HEK293 (cell line): ENCODE measurements around the gene DCLK1.

Experiments used
- CTCF ChIA-PET: fragments of 350-600 bp; formaldehyde crosslinking; extraction: SDS; loops from one replicate; lab custom pipeline; 2021; ENCODE audit warnings: antibody characterized with exemption; lab: Yijun Ruan, JAX
- POLR2A ChIA-PET: fragments of 300-600 bp; formaldehyde crosslinking; extraction: SDS; loops from one replicate; lab custom pipeline; 2020; ENCODE audit warnings: antibody characterized with exemption, inconsistent platforms; lab: Yijun Ruan, JAX
- H3K27ac ChIP-seq: fragments of 200-500 bp; sonication (Bioruptor generic); 2 replicates; pipeline ENCODE4 v1.5.1; 2014; ENCODE audit warnings: low read depth, low read length, control low read depth, inconsistent platforms; ENCODE audit errors: extremely low read depth
- H3K36me3 ChIP-seq, 2 experiments: fragments of 200-500 bp in 1 of 2; sonication (Bioruptor generic) in 1 of 2; 1 replicate in 1 of 2; 2 replicates in 1 of 2; pipeline ENCODE4 v1.5.1; 2014 to 2017; ENCODE audit warnings: inconsistent platforms in 2 of 2, low read length in 2 of 2; ENCODE audit not compliant: control insufficient read depth in 2 of 2, insufficient read depth in 1 of 2
- H3K4me1 ChIP-seq: fragments of 200-500 bp; sonication (Bioruptor generic); 2 replicates; pipeline ENCODE4 v1.5.1; 2014; ENCODE audit warnings: mild to moderate bottlenecking, low read length, inconsistent platforms; ENCODE audit not compliant: control insufficient read depth, insufficient read depth
- H3K4me3 ChIP-seq: 2 replicates; pipeline ENCODE4 v1.5.1; 2011; ENCODE audit warnings: low read depth, mild to moderate bottlenecking, control low read depth, low read length, moderate library complexity
- H3K9me3 ChIP-seq: fragments of 200-500 bp; sonication (Bioruptor generic); 2 replicates; pipeline ENCODE4 v1.5.1; 2014; ENCODE audit warnings: low read depth, low read length, inconsistent platforms; ENCODE audit not compliant: control insufficient read depth, insufficient read depth
- BCL6B ChIP-seq: fragments of 450-650 bp; formaldehyde crosslinking; IDR thresholded peaks from 2 replicates; pipeline ENCODE4 v1.5.1; 2017; ENCODE audit warnings: missing biosample characterization, missing genetic modification characterization
- FEZF1 ChIP-seq: fragments of 450-650 bp; formaldehyde crosslinking; IDR thresholded peaks from 2 replicates; pipeline ENCODE4 v1.5.1; 2016; ENCODE audit warnings: missing biosample characterization, missing genetic modification characterization
- PRDM6 ChIP-seq: fragments of 450-650 bp; formaldehyde crosslinking; IDR thresholded peaks from 2 replicates; pipeline ENCODE4 v1.5.1; 2017; ENCODE audit warnings: missing biosample characterization, missing genetic modification characterization
- SCRT1 ChIP-seq: fragments of 450-650 bp; formaldehyde crosslinking; IDR thresholded peaks from 2 replicates; pipeline ENCODE4 v1.5.1; 2016; ENCODE audit warnings: missing biosample characterization, missing genetic modification characterization, borderline replicate concordance
- SP2 ChIP-seq: fragments of 450-650 bp; formaldehyde crosslinking; IDR thresholded peaks from 2 replicates; pipeline ENCODE4 v1.5.1; 2016; ENCODE audit warnings: missing biosample characterization, missing genetic modification characterization
- SP3 ChIP-seq: fragments of 450-650 bp; formaldehyde crosslinking; IDR thresholded peaks from 2 replicates; pipeline ENCODE4 v1.5.1; 2016; ENCODE audit warnings: missing biosample characterization, missing genetic modification characterization
- SP7 ChIP-seq: fragments of 450-650 bp; formaldehyde crosslinking; IDR thresholded peaks from 2 replicates; pipeline ENCODE4 v1.5.1; 2016; ENCODE audit warnings: missing biosample characterization, missing genetic modification characterization
- TSHZ1 ChIP-seq: fragments of 450-650 bp; formaldehyde crosslinking; IDR thresholded peaks from 2 replicates; pipeline ENCODE4 v1.5.1; 2016; ENCODE audit warnings: missing biosample characterization, missing genetic modification characterization, borderline replicate concordance
- ZBTB1 ChIP-seq: fragments of 450-650 bp; formaldehyde crosslinking; IDR thresholded peaks from 2 replicates; pipeline ENCODE4 v1.5.1; 2016; ENCODE audit warnings: missing biosample characterization, missing genetic modification characterization
- ZBTB20 ChIP-seq: fragments of 450-650 bp; formaldehyde crosslinking; IDR thresholded peaks from 2 replicates; pipeline ENCODE4 v1.5.1; 2016; ENCODE audit warnings: missing biosample characterization, missing genetic modification characterization
- ZFP69B ChIP-seq: fragments of 450-650 bp; formaldehyde crosslinking; IDR thresholded peaks from 2 replicates; pipeline ENCODE4 v1.5.1; 2016; ENCODE audit warnings: missing biosample characterization, missing genetic modification characterization
- ZIC2 ChIP-seq: fragments of 450-650 bp; formaldehyde crosslinking; IDR thresholded peaks from 2 replicates; pipeline ENCODE4 v1.5.1; 2016; ENCODE audit warnings: missing biosample characterization, missing genetic modification characterization
- ZNF146 ChIP-seq: fragments of 450-650 bp; formaldehyde crosslinking; IDR thresholded peaks from 2 replicates; pipeline ENCODE4 v1.5.1; 2016; ENCODE audit warnings: missing biosample characterization, missing genetic modification characterization
- ZNF26 ChIP-seq: fragments of 450-650 bp; formaldehyde crosslinking; IDR thresholded peaks from 2 replicates; pipeline ENCODE4 v1.5.1; 2016; ENCODE audit warnings: missing biosample characterization, missing genetic modification characterization
- ZNF311 ChIP-seq: fragments of 450-650 bp; formaldehyde crosslinking; IDR thresholded peaks from 2 replicates; pipeline ENCODE4 v1.5.1; 2017; ENCODE audit warnings: missing biosample characterization, missing genetic modification characterization, borderline replicate concordance
- ZNF350 ChIP-seq: fragments of 450-650 bp; formaldehyde crosslinking; IDR thresholded peaks from 2 replicates; pipeline ENCODE4 v1.5.0; 2017; ENCODE audit warnings: missing biosample characterization, mild to moderate bottlenecking, missing genetic modification characterization
- ZNF416 ChIP-seq: fragments of 450-650 bp; formaldehyde crosslinking; IDR thresholded peaks from 2 replicates; pipeline ENCODE4 v1.5.1; 2016; ENCODE audit warnings: missing biosample characterization, missing genetic modification characterization
- ZNF449 ChIP-seq: fragments of 450-650 bp; formaldehyde crosslinking; IDR thresholded peaks from 2 replicates; pipeline ENCODE4 v1.5.1; 2017; ENCODE audit warnings: missing biosample characterization, mild to moderate bottlenecking, missing genetic modification characterization, moderate library complexity
- ZNF670 ChIP-seq: fragments of 450-650 bp; formaldehyde crosslinking; IDR thresholded peaks from 2 replicates; pipeline ENCODE4 v1.5.1; 2016; ENCODE audit warnings: missing biosample characterization, missing genetic modification characterization, low read depth
- ZNF677 ChIP-seq: fragments of 450-650 bp; IDR thresholded peaks from 2 replicates; pipeline ENCODE4 v1.5.0; 2018; ENCODE audit warnings: missing biosample characterization, mild to moderate bottlenecking, missing genetic modification characterization, moderate library complexity

The DCLK1 gene

GRCh38 chr13:36029166-36029565, 102.0 kb downstream of the DCLK1 start:
- no peak for TF ChIP-seq SP7 (tag by site-specific recombination)
- no peak for TF ChIP-seq ZNF146 (tag by site-specific recombination)
- no peak for TF ChIP-seq PRDM6 (tag by site-specific recombination)
- no peak for TF ChIP-seq ZBTB20 (tag by site-specific recombination)
- 0 out of 2 replicates have a peak, but pooled peaks have one; percentile 13 for TF ChIP-seq ZNF26 (tag by site-specific recombination)
- no peak for TF ChIP-seq ZNF350 (tag by site-specific recombination)
- no peak for TF ChIP-seq ZBTB1 (tag by site-specific recombination)
- TF ChIP-seq BCL6B (tag by site-specific recombination), result 0 out of 2 replicates have a peak, but pooled peaks have one; percentile 8
- TF ChIP-seq ZIC2 (tag by site-specific recombination), result peak; percentile 47
- TF ChIP-seq, all 188 proteins: peak for 3
- ChIA-PET CTCF (no interaction called here), POLR2A (no interaction called here)

GRCh38 chr13:36028359-36029025, 102.7 kb downstream of the DCLK1 start:
- POLR2A ChIA-PET, result no interaction called here
- H3K27ac ChIP-seq, result no peak overlapping the region
- H3K36me3 ChIP-seq, result no peaks in the 10 kb centered on the region
- no peak overlapping the region for H3K4me3 ChIP-seq
- H3K9me3 ChIP-seq, result no peaks in the 10 kb centered on the region
- CTCF ChIA-PET, result no interaction called here
- TF ChIP-seq FEZF1 (tag by site-specific recombination) (no peak), ZNF311 (no peak), SP2 (tag by site-specific recombination) (no peak), ZFP69B (tag by site-specific recombination) (no peak)
- H3K4me1 ChIP-seq, result no peaks in the 10 kb centered on the region

More at GRCh38 chr13:36029166-36029565, 102.0 kb downstream of the DCLK1 start:
- Histone ChIP-seq H3K4me1 (no peaks in the 10 kb centered on the region), H3K4me3 (no peak overlapping the region), H3K9me3 (no peaks in the 10 kb centered on the region), H3K36me3 (no peaks in the 10 kb centered on the region), H3K27ac (no peak overlapping the region)

- ChIA-PET POLR2A (no interaction called here), CTCF (no interaction called here)
- TF ChIP-seq SCRT1 (tag by site-specific recombination) (no peak), SP3 (tag by site-specific recombination) (no peak), ZNF677 (no peak), ZNF670 (no peak), ZNF416 (no peak), ZNF449 (tag by site-specific recombination) (no peak), TSHZ1 (tag by site-specific recombination) (no peak)
- Histone ChIP-seq H3K9me3 (no peaks in the 10 kb centered on the region), H3K4me1 (no peaks in the 10 kb centered on the region), H3K27ac (no peak overlapping the region), H3K36me3 (no peaks in the 10 kb centered on the region), H3K4me3 (no peak overlapping the region)
Measured at GRCh38 chr13:36026531-36026930, 104.7 kb downstream of the DCLK1 start.
